Measurements from ENCODE around the gene MSI2.
A peak's percentile ranks its signal among the peaks of the same experiment; 100 is the strongest.

Gene MSI2

GRCh38 chr17:57422574-57423164 lies 166.3 kb downstream of the MSI2 start:
- DNase-seq: peak; percentile 67

GRCh38 chr17:57423541-57423940 lies 167.2 kb downstream of the MSI2 start:
- no peak for DNase-seq

DNA sequence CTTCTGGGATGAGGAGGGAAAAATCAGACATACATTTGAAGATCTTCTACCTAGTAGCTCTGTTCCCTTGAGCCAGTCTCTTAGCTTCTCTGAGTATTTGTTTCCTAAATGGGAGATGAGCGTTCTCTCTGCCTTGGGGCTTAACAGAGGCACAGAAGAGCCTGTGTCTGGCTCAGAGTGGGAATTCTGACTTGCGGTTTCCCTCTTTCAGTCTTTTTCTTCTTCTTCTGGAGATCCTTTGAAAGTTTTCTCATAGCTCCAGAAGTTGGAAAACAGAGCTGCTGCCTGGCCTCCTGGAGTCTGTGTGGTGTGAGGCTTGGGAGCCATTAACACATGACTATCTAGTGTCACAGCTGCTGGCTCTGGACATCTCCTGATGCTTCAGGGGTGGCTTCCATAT lies 167.9 kb downstream of the MSI2 start:
- DNase-seq: no peak

DNA sequence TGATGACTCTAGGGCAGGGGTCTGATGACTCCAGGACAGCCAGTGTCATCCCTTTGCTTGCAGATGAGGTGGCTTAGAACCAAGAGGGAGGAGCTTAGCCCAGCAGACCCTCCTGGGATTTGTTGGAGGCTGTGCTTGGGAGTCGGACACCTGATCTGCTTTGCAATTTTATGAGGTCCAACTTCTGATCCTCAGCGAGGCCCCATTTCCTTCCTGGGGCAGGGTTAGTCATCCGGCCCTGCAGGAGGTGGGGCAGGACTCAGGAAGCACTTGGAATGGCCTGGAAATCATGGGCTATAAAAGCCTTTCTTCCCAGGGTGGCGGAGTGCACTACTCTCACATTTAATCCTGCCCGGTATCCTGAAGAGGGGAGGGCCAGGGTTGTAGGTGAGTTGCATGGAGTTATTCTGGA lies 168.5 kb downstream of the MSI2 start:
- DNase-seq: no peak

DNA sequence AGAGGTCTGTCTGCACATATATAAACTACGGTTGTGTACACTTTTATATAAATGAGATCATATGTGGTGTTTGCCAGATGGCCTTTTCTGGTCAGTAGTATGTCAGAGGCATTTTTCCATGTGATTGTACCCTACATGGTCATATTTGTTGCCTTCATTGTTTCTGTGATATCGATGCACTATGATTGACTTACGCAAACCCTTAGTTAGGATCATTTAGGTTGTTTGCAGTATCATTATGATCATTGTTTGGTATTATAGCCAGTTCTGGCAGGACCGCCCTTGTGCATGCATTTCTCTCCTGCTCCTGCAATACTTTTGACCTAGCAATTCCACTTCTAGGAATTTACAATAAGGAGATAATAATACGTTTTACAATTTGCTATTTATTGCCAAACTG lies 169.1 kb downstream of the MSI2 start:
- DNase-seq: no peak

GRCh38 chr17:57425903-57426880 lies 169.9 kb downstream of the MSI2 start:
- no peak for DNase-seq

- DNase-seq: no peak
These were observed 173.6 kb downstream of the MSI2 start for GRCh38 chr17:57429966-57430365.

DNA sequence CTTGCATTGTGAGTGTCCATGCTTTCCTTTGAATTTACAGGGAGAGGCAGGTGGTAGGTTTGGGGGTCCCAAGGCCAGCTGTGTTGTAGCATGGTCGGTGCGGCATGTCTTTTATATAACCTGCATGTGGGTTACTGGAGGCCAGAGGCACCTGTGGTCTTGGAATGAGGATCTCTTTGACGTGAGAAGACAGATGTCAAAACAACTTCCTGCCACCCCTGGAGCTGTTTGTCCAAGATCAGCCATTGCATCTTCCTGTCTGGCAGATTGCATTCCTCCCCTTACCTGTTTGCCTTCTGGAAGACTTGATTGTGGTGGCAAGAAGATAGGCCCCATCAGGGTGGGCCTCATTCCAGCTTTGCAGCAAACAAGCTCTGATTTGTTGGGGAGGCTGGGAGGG lies 175.1 kb downstream of the MSI2 start:
- no peak for DNase-seq

- DNase-seq: no peak
These were observed 176.4 kb downstream of the MSI2 start for GRCh38 chr17:57432507-57433277.

DNA sequence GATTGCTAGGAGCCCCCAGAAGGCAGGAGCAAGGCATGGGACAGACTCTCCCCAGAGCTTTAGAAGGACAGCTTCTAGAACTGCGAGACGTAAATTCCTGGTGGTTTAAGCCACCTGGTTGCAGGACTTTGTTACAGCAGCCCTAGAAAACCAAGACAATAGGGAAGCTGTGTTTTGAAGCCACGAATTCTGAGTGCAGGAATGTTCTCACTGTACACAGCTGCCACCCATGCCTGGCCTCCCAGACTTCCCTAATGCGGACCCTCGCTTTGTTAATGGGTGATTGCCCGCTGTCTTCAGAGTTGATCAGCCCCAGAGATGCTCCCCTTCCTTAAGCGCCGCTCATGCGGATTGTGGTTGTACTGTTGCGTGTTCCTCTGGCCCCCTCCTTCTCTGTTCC lies 177.1 kb downstream of the MSI2 start:
- DNase-seq: no peak

DNA sequence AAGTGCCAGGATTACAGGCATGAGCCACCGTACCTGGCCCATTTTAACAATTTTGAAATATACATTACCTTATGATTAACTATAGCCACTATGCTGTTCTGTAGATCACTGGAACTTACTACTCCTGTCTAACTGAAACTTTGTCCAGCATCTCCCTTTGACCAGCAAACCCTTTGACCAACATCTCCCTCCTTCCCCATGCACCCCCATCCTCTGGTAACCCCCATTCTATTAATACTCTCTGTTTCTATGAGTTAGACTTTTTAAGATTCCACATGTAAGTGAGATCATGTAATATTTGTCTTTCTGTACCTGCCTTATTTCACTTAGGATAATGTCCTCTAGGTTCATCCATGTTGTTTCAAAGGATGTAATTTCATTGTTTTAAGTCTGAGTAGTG lies 178.0 kb downstream of the MSI2 start:
- no peak for DNase-seq

DNA sequence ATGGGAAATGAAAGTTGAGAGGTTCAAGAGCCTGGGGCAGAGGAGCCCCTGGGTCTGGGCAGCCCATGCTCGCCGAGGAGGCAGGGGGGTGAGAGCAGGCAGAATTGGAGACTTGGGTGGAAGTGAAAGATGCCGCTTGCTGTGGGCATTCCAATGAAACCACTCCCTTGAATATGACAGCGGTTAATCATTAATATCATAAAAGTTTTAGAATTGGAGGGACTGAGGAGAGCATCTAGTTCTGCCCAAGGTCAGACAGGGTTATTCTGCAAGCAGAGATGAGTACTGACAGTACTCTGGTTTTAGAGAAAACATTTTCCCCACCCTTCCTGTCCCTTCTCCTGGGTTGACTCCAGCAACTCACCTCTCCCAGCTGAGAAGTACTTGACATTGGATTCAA lies 180.2 kb downstream of the MSI2 start:
- no peak for DNase-seq

- no peak for DNase-seq
These were observed 181.9 kb downstream of the MSI2 start for GRCh38 chr17:57438066-57438731.

- DNase-seq: no peak
These were observed 183.3 kb downstream of the MSI2 start for GRCh38 chr17:57439651-57440050.

GRCh38 chr17:57440522-57441269 lies 184.4 kb downstream of the MSI2 start:
- DNase-seq: peak; percentile 81

DNA sequence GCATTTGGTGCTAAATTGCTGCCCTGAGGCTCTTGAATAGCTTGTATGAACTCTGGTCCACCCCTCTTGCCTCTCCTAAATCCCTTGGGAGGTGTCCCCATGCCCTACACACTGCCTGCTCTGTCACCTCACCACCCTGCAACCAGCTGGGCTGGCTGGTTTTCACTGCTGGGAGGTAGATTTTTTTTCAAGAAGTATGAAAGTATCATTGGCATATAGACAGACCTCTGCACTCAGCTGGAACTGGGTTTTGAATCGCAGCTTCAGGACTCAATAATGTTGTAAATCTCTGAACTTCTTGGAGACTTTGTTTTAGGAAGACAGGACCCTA lies 184.9 kb downstream of the MSI2 start:
- no peak for DNase-seq

DNA sequence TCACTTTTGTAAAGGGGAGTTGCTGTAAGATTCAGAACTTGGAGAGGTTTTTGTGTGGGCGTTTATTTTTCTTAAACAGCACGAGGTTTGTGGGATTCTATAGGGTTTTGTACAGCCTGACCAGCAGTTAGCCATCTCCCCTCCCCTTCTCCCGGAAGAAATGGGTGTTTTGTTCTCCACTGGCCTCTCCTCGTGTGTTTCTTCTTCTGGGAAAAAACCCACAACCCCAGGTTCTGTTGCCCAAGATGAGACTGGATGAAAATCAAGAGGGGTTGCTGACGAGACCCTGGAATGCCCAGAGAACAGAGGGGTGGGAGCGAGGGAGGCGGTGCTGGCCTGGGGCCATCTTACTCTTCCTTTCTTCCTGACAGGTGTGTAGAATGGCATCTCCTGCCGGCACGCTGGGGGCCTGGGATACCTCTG lies 186.1 kb downstream of the MSI2 start:
- peak; percentile 28 for DNase-seq

- DNase-seq: peak; percentile 48
These were observed 186.7 kb downstream of the MSI2 start for GRCh38 chr17:57442914-57443571.

GRCh38 chr17:57443781-57444180 lies 187.5 kb downstream of the MSI2 start:
- DNase-seq: no peak

DNA sequence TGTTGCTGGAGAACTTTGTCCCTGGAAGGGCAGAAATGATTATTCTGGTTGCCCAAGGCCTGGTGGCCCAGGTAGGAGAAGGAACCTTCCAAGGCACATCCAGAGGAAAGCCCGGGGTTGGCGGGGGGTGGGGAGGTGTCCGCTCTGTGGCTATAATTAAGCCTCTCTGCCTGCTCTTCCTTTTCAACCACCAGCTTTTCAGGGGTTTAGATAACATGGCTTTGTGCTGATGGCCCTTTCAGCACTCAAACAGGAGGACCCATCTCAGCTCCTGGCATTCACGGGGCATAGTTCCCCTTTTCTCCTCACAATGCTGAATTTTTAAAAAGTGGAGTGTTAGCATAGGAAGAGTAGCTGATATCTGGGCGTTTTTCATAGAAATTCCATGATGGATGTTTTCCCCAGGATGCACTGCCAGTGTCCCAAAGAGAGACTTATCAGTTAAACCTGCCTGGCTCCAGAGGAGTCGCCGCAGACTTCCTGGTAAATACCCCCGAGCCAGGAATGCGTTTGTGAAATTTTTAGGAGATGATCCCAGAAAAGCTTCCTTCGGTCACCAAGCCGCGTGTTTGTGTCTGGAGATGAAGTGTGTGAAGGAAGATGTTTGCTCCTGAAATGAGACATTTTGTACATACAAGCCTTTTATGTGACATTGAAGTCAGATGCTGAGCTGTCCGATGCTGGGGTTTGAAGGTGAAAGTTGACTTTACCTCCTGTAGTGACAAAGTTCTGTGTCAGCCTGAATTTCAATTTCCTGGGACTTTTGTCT lies 188.5 kb downstream of the MSI2 start:
- DNase-seq: no peak

Data from inflammatory macrophage treated with lipopolysaccharide for 4 hours (primary cell).